GM21367 (cell line): ENCODE measurements around the gene CYP27B1.

Experiments
- ATAC-seq: cut with Tn5 transposase; IDR thresholded peaks from one replicate; pipeline ENCODE4 v1.9.1; 2021; ENCODE audit not compliant: unreplicated experiment

The CYP27B1 gene

DNA sequence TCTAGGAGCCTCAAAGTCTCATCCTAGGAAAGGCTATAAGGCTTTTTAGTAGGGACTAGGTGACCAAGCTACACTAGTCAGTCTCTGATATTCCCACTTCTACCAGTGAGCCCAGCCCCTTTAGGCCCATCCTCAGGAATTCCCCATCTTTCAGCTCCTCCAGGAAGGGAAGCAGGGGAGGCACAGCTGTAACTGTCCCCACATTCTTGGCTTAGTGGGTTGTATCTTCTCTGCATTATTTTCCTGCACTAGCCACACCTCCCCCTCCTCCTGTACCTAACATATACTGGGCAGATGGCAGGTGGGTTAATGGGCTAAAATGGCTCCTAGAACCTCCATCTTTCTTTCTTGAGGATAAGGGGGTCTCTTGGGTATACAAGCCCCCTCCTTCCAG is 424 bp upstream of the CYP27B1 start:
- no peak for ATAC-seq

GRCh38 chr12:57765698-57766463 is 997 bp downstream of the CYP27B1 start:
- no peak for ATAC-seq

DNA sequence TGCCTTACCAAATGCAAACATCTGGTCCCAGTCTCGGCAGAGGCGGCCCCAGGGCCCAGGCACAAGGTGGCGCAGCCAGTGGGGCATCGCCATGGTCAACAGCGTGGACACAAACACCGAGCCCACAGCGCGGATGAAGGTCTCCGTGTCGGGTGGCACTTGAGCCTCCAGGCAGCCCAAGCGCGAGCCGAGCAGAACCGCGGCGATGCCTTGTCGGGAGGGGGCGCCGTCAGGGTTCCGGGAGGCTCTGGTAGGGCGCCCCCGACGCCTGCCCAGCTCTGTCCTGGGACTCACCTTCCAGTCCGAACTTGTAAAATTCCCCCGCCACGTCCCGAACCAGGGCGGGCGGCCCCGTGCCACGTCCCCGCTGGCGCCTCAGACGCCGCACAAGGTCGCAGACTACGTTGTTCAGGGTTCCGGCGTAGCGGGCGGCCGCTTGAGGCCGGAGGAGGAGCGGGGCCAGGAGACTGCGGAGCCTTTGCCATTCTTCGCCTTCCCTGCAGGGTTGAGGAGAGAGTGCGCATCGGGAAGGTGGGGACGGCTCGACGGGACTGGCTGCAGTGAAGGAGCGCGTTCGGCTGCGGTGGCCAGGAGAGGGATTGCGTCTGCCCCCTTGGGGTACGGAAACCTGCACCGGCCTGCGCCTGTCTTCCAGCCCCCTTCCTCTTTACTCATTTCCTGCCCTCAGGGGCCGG is 1.7 kb downstream of the CYP27B1 start:
- peak; percentile 50 for ATAC-seq

GRCh38 chr12:57764662-57765002 is 2.2 kb downstream of the CYP27B1 start:
- ATAC-seq, result peak; percentile 16

- no peak for ATAC-seq
Measured at GRCh38 chr12:57763881-57764661, 2.8 kb downstream of the CYP27B1 start.

GRCh38 chr12:57762463-57762862 is 4.4 kb downstream of the CYP27B1 start:
- no peak for ATAC-seq

DNA sequence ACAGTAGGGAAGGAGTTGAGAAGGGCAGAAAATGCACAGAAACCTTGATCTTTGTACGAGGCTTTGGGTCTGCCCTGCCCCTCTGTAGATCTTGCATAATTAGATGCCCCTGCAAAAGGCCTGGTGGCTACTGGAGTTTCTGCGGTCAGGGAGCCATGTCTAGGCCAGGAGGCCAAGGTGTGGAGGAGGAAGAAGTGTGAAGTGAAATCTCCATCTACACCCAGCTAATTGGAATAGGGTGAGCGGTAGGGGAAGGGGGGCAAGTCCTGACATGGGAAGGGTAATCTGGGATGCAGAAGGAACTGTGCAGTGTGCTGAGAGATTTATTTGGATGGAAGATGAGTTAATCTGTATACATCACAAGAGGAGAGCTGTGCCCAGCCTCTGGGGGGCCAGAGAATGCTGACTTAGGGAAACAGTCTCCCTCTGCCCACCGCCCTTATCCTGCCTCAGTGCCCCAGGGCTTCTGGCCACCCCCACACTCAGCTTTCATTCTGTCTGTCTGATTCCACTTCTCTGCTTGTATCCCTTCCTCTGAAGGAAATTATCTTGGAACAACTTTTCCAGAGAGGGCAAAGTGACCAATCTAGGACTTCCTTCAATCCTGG is 5.4 kb downstream of the CYP27B1 start:
- no peak for ATAC-seq

DNA sequence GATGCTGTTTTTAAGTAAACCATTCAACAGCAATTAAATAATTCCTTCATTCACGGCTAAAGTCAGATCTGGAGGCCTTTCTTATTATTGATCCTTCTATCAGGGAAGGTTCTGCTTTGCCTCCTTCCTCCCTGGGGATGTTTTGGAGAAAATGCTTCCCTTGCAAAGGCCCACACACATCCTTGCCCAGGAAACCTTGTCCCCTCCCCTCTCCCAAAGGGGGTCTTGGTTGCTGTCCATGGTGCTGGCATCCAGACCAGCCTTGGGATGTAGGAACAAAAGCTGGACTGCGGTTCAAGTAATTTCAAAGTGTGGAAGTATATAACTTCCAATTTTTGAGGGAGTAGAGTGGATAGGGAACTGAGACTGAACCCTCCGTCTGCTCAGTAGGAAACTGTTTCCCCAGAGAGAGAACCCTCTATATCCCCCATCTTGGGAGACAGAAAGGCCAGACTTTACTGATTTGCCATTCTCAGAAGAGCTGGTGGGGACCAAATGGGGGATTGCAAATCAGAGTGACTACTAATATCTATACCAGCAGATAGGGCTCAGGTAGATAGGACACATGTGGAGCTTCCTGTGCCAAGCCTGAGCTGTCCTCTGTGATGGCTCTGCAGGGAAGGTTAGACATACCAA is 6.4 kb downstream of the CYP27B1 start:
- ATAC-seq, result no peak

DNA sequence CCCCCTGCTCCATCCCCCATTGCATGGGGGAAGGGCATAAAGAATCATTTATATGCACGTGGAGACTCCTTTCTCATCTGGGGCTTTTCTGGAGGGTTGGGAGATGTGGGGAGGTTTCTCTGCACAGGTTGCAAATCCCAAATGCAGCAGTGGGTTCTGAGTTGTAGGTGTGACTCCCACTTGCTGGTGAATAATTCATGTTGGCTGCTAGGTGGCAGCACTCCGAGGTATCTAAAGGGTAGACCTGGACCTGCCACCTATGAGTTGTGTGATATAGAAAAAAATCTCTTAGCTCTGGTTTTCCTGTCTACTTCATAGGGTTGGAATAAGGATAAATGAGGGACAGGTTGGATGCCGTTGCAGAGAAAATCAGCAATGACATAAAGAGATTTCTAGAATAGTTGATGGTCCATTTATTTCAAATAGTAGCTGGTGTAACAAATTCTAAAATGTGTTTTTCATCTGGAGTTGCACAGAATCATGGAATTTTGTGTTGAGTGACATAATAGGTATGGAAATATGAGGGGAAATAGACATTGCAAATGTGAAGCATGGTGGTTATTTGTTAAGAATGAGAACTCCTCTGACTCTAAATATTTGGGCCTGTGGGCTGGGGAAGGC is 7.4 kb downstream of the CYP27B1 start:
- no peak for ATAC-seq

DNA sequence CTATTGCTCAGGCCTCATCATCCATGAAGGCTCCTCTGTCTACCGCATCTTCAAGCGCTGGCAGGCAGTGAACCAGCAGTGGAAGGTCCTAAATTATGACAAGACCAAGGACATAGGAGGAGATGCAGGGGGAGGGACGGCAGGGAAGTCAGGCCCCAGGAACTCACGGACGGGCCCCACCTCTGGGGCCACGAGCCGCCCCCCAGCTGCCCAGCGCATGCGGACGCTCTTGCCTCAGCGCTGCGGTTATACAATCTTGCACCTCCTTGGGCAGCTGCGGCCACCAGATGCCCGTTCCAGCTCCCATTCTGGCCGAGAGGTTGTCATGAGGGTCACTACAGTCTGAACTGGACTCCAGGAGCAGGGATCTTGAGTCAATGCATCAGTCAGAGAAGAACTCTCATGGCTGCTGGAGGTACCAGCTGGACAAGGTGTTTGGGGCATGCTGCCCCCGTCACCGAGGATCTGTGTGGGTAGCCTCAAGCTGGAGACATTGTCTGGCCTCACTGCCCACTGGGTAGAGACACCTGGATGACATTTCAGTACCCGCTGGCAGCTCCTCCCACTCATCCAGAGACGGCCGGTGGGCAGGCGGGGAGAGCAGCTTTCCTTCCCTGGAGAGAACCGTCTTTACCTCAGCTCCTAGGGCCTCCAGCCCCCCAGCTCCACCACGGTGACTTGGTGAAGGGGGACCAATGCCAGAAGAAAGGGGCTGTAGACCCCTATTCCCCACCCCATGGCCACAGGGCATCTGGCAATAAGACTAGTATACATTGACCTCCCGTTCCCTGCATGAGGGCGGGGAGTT is 8.1 kb downstream of the CYP27B1 start:
- ATAC-seq, result no peak

DNA sequence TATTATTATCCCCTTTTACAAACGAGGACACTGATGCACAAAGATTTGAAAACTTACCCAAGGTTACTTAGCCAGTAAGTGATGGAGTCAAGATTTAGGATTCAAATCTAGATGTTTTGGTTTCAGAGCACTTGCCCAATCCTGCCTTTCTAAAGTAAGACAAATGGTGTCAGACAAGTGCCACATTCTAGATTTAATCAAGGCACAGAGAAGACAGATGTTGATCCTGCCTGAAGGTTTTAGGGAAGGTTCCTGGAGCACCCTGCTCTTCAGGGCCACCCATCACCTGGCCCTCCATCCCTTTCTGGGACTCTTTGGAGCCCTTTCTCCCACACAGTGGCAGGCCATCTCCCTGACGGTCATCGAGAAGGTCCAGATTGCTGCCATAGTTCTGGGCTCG is 9.1 kb downstream of the CYP27B1 start:
- no peak for ATAC-seq

DNA sequence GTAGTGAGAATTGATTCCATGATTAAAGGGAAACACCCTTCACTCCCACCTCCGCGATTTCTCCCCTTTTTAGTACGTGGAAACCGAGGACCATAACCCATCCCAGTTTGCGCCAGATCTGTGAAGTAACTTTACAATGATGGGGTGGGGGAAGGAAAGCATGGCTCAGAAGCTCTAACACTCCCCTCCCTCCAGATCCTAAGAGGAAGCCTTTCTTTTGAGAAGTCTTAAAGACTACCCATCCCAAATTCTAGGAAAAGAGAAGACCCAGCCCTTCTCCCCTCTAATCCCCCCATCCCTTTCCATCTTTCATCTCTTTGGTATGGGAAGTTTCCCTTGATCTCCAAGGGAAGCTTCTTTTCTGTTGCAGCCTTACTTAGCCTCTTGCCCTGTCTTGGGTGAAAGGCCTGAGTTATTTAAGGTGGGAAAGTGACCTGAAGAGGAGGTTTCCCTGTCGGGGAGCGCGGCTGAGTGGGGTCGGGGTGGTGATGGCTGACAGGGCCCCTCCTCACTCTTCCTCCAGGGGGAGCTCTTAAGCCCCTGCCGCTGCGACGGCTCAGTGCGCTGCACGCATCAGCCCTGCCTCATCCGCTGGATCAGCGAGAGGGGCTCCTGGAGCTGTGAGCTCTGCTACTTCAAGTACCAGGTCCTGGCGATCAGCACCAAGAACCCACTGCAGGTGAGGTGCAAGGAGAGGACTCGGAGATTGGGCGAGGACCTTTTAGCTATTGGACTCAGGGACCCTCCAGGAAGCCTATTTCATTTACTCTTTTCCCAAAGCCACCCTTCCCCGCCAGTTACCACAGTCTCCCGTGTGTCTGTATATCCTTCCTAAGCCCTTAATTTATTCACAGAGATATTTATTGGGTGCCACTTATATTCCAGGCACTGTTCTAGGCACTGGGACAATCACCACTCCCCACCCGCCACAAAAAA is 10.2 kb downstream of the CYP27B1 start:
- ATAC-seq, result no peak

DNA sequence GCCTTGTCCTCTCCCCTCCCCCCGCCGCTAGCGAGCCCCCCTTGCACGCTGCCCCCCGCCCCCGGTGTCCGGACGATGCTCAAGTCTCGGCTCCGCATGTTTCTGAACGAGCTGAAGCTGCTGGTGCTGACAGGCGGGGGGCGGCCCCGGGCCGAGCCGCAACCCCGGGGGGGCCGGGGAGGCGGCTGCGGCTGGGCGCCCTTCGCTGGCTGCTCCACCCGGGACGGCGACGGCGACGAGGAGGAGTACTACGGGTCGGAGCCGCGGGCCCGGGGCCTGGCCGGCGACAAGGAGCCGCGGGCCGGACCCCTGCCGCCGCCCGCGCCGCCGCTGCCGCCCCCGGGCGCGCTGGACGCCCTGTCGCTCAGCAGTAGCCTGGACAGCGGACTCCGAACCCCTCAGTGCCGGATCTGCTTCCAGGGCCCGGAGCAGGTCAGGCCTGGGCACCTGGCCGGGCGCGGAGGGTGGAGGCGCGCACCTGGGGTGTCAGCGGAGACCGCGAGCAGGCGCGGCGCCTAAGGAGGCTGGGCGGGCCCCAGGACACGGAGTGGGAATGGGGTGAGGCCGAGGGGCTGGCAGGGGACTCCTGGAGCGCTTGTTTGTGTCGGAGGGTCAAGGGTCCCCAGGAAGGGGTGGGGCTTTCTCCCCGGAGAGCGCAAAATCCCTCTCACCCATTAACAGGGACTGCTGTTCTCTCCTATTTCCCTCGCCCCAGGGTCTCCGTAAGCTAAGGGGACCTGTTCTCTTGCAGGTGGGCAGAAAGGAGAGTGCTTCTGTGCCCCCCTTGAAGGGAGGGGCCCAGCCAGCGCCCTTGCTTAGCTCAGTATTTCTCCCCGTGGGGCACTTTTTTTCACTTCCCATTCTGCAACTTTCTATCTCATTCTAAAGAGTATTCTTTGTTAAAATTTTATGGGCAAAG is 11.2 kb downstream of the CYP27B1 start:
- no peak for ATAC-seq

- ATAC-seq, result no peak
Measured at GRCh38 chr12:57755194-57755453, 11.8 kb downstream of the CYP27B1 start.

GRCh38 chr12:57754411-57755193 is 12.3 kb downstream of the CYP27B1 start, which contains the start of gene MARCHF9:
Gene MARCHF9 (plus strand): TSS chr12:57755103. CDS start chr12:57755529, 426 bp downstream.
- peak; percentile 29 for ATAC-seq

DNA sequence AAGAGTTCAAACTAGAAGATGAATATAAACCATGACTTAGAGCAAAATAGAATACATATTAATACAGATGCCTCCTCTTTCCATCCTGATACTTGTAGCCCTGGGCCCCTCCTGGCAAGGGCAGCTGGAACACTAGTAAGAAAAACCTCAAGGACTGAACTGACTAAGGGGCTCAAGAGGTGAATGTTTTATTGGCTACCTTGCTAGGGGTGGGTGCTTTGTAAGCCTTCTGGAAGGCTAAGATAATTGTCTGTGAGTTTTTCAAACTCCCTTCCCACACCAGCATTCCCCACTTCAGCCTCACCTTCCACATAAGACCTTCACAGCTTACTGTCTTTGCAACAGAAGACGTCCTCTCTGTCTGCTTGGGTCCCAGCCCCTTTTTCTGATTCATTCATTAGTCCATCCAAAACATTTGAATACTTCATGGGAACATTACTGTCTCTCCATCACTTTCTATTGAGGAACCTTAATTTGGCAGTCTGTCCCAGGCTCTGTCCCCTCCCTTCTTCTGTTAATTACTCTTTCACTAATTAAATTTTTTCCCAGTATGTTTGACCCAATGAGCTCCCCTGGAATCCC is 13.0 kb downstream of the CYP27B1 start:
- no peak for ATAC-seq

DNA sequence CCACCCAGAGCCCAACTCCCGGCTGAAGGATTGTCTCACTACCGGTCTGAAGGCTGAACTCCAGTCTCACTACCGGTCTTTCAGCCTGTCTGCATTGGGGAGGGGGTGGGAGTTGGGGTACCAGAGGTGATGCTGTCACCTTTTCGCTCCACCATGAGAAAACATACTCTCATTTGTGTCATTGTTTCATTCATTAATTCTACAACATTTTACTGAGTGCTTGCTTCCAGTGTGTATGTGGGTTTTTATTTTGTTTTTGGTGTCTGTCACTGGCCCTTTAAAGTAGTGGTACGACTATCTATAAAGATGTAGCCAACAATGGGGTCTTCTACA is 14.2 kb downstream of the CYP27B1 start:
- ATAC-seq, result no peak
